ENCODE results near the gene ITFG1. TPM values are rescaled to one million over a fixed set of nuclear protein-coding genes. Genes with fewer than 3 reads are reported as not detected.

Gene ITFG1
- total and polyA plus RNA-seq, 9 of the 15 experiments (the other 6 are each of a cell fraction or from before 2014, with no cell fraction given), result 17.1 to 83.5 (median 35.8) TPM

- TF ChIP-seq MBD1 (CRISPR knock-in tag; IDR thresholded peaks at IDR 0.05), result no peak
- no peak for TF ChIP-seq NR4A1 (CRISPR knock-in tag; IDR thresholded peaks at IDR 0.05)
- TF ChIP-seq NR4A1 (tag; IDR thresholded peaks at IDR 0.05), result no peak
Measured at GRCh38 chr16:47366228-47366627, 94.6 kb downstream of the ITFG1 start (continued).

- ChIA-PET CTCF (ENCODE audit: low intra/inter-chr PET ratio) (no interaction called here), POLR2A (interaction anchor here (1.6 kb wide), 2 partner anchors 23 to 29 kb away, joined by 3 to 4 read pairs; no protein-coding TSS in a partner anchor)
- intact Hi-C loops (cut with micrococcal nuclease), result no loop called here
- H4K20me1 ChIP-seq (replicated peaks; ENCODE audit: control insufficient read depth, insufficient read depth, low read length), result no peaks in the 10 kb centered on the region
- no peak overlapping the region for H3K27ac ChIP-seq (ENCODE audit: extremely low read depth, low read depth, low read length)
- no peaks in the 10 kb centered on the region for H3K9me3 ChIP-seq (replicated peaks; ENCODE audit: control insufficient read depth, insufficient read depth, low read depth, low read length)
- no peak for ATAC-seq
- WGBS (ENCODE audit: insufficient coverage, low coverage, missing lambda C conversion rate), result 79% methylated on average over 1 of the region's 1 CpG
- in situ Hi-C loops (cut with MboI), result no loop called here
- no peak overlapping the region for H3K4me3 ChIP-seq
- H3K79me2 ChIP-seq (ENCODE audit: control insufficient read depth, insufficient read depth, low read length), result no peaks in the 10 kb centered on the region
- no peaks in the 10 kb centered on the region for H3K4me1 ChIP-seq (replicated peaks in 1 of 2; ENCODE audit: control insufficient read depth in 2 of 2, insufficient read depth in 2 of 2, low read length in 2 of 2)
- no peak overlapping the region for H2AFZ ChIP-seq (ENCODE audit: low read depth, low read length)
- no peak for DNase-seq (ENCODE audit: extremely low read depth in 1 of 4, low spot score in 3 of 4)
- H3K4me2 ChIP-seq (ENCODE audit: insufficient read depth, low read length), result no peak overlapping the region
- H3K27me3 ChIP-seq (ENCODE audit: control insufficient read depth in 2 of 2, insufficient read depth in 2 of 2, low read length in 2 of 2), result no peaks in the 10 kb centered on the region
- peaks cover 19% of the 10 kb centered on the region; the same call in 2 of the 3 replicates for H3K36me3 ChIP-seq (ENCODE audit: control insufficient read depth, insufficient read depth, low read length)
- BruUV-seq (replicated peaks), result no TSS peak
- H3K9me1 ChIP-seq (ENCODE audit: control insufficient read depth, insufficient read depth, low read length), result no peaks in the 10 kb centered on the region
- no peak overlapping the region for H3K9ac ChIP-seq (ENCODE audit: insufficient read depth in 1 of 2, low read depth in 2 of 2, low read length in 2 of 2)
- FAIRE-seq, result peak; percentile 46
- TF ChIP-seq ZFX (CRISPR knock-in tag; IDR thresholded peaks at IDR 0.05) (no peak), CHD7 (IDR thresholded peaks at IDR 0.05; ENCODE audit: low read depth, low read length) (no peak), ZNF184 (CRISPR knock-in tag; IDR thresholded peaks at IDR 0.05) (no peak), SAP30 (IDR thresholded peaks at IDR 0.05; ENCODE audit: borderline replicate concordance, insufficient read depth, low read depth, low read length, poor library complexity, severe bottlenecking) (no peak), KLF13 (tag; IDR thresholded peaks at IDR 0.05; ENCODE audit: borderline replicate concordance, low read depth) (no peak)
Measured at GRCh38 chr16:47363761-47364160, 97.1 kb downstream of the ITFG1 start.
